Measurements from ENCODE around the gene KCNH1.
"Not testable (repeated sequence)": the region's sequence is repeated elsewhere in the genome, so short reads cannot be mapped to it uniquely, and the experiment has no call there.

The KCNH1 gene

GRCh38 chr1:210692796-210693195, 441.2 kb downstream of the KCNH1 start:
- in situ Hi-C loops (cut with MboI; ENCODE audit: low sequenced_read_pairs): no loop called here

- in situ Hi-C loops (cut with MboI; ENCODE audit: low sequenced_read_pairs): no loop called here
Observed at GRCh38 chr1:210691039-210691610, 442.8 kb downstream of the KCNH1 start.

GRCh38 chr1:210690236-210690635, 443.7 kb downstream of the KCNH1 start:
- in situ Hi-C loops (cut with MboI; ENCODE audit: low sequenced_read_pairs): no loop called here

GRCh38 chr1:210689826-210690225, 444.1 kb downstream of the KCNH1 start:
- in situ Hi-C loops (cut with MboI; ENCODE audit: low sequenced_read_pairs): no loop called here

GRCh38 chr1:210688512-210689234, 445.3 kb downstream of the KCNH1 start:
- in situ Hi-C loops (cut with MboI; ENCODE audit: low sequenced_read_pairs): no loop called here

- in situ Hi-C loops (cut with MboI; ENCODE audit: low sequenced_read_pairs): no loop called here
Observed at GRCh38 chr1:210687582-210688279, 446.2 kb downstream of the KCNH1 start.

- in situ Hi-C loops (cut with MboI; ENCODE audit: low sequenced_read_pairs): no loop called here
Observed at GRCh38 chr1:210686841-210687240, 447.1 kb downstream of the KCNH1 start.

GRCh38 chr1:210685295-210685650, 448.7 kb downstream of the KCNH1 start:
- in situ Hi-C loops (cut with MboI; ENCODE audit: low sequenced_read_pairs): no loop called here

- in situ Hi-C loops (cut with MboI; ENCODE audit: low sequenced_read_pairs): no loop called here
Observed at GRCh38 chr1:210684466-210685294, 449.3 kb downstream of the KCNH1 start.

GRCh38 chr1:210683403-210684047, 450.4 kb downstream of the KCNH1 start:
- in situ Hi-C loops (cut with MboI; ENCODE audit: low sequenced_read_pairs): no loop called here

- in situ Hi-C loops (cut with MboI; ENCODE audit: low sequenced_read_pairs): no loop called here
Observed at GRCh38 chr1:210681158-210681557, 452.8 kb downstream of the KCNH1 start.

GRCh38 chr1:210678306-210678705, 455.6 kb downstream of the KCNH1 start:
- in situ Hi-C loops (cut with MboI; ENCODE audit: low sequenced_read_pairs): no loop called here

GRCh38 chr1:210677533-210677932, 456.4 kb downstream of the KCNH1 start:
- in situ Hi-C loops (cut with MboI; ENCODE audit: low sequenced_read_pairs): no loop called here

GRCh38 chr1:210676539-210676938, 457.4 kb downstream of the KCNH1 start:
- in situ Hi-C loops (cut with MboI; ENCODE audit: low sequenced_read_pairs): no loop called here

GRCh38 chr1:210674151-210674550, 459.8 kb downstream of the KCNH1 start:
- in situ Hi-C loops (cut with MboI; ENCODE audit: low sequenced_read_pairs): no loop called here

- in situ Hi-C loops (cut with MboI; ENCODE audit: low sequenced_read_pairs): no loop called here
Observed at GRCh38 chr1:210669951-210670350, 464.0 kb downstream of the KCNH1 start.

GRCh38 chr1:210663730-210664573, 470.0 kb downstream of the KCNH1 start:
- in situ Hi-C loops (cut with MboI; ENCODE audit: low sequenced_read_pairs): no loop called here

GRCh38 chr1:210662291-210663050, 471.5 kb downstream of the KCNH1 start:
- in situ Hi-C loops (cut with MboI; ENCODE audit: low sequenced_read_pairs): no loop called here

- in situ Hi-C loops (cut with MboI; ENCODE audit: low sequenced_read_pairs): not testable (repeated sequence)
Observed at GRCh38 chr1:210661520-210661919, 472.4 kb downstream of the KCNH1 start.

All from HL-60/S4 (cell line).